ENCODE measurements around the gene SCTR. TPM values are rescaled to one million over a fixed set of nuclear protein-coding genes. Genes with fewer than 3 reads are reported as not detected.

The SCTR gene
- total RNA-seq, 1 donor from 2014 or later, result not detected

- DNase-seq (ENCODE audit: low spot score), result no peak
Observed at GRCh38 chr2:119523383-119523951, 816 bp downstream of the SCTR start.

GRCh38 chr2:119522671-119523070 lies 1.6 kb downstream of the SCTR start:
- DNase-seq (ENCODE audit: low spot score), result no peak

- no peak for DNase-seq (ENCODE audit: low spot score)
Observed at GRCh38 chr2:119521433-119522050, 2.7 kb downstream of the SCTR start.

- no peak for DNase-seq (ENCODE audit: low spot score)
Observed at GRCh38 chr2:119520696-119521432, 3.4 kb downstream of the SCTR start.

GRCh38 chr2:119519057-119519408 lies 5.2 kb downstream of the SCTR start:
- DNase-seq (ENCODE audit: low spot score), result no peak

GRCh38 chr2:119518401-119519056 lies 5.8 kb downstream of the SCTR start:
- no peak for DNase-seq (ENCODE audit: low spot score)

- DNase-seq (ENCODE audit: low spot score), result no peak
Observed at GRCh38 chr2:119517433-119517832, 6.8 kb downstream of the SCTR start.

GRCh38 chr2:119516121-119516520 lies 8.2 kb downstream of the SCTR start:
- DNase-seq (ENCODE audit: low spot score), result no peak

- no peak for DNase-seq (ENCODE audit: low spot score)
Observed at GRCh38 chr2:119513832-119514231, 10.5 kb downstream of the SCTR start.

GRCh38 chr2:119512946-119513345 lies 11.3 kb downstream of the SCTR start:
- DNase-seq (ENCODE audit: low spot score), result no peak

GRCh38 chr2:119511989-119512388 lies 12.3 kb downstream of the SCTR start:
- DNase-seq (ENCODE audit: low spot score), result no peak

- DNase-seq (ENCODE audit: low spot score), result no peak
Observed at GRCh38 chr2:119508756-119509155, 15.5 kb downstream of the SCTR start.

GRCh38 chr2:119496682-119497081 lies 27.6 kb downstream of the SCTR start:
- DNase-seq (ENCODE audit: low spot score), result no peak

- DNase-seq (ENCODE audit: low spot score), result no peak
Observed at GRCh38 chr2:119495948-119496347, 28.3 kb downstream of the SCTR start.

GRCh38 chr2:119494163-119494790 lies 30.0 kb downstream of the SCTR start:
- no peak for DNase-seq (ENCODE audit: low spot score)

GRCh38 chr2:119491776-119492525 lies 32.3 kb downstream of the SCTR start:
- no peak for DNase-seq (ENCODE audit: low spot score)

GRCh38 chr2:119490653-119491195 lies 33.6 kb downstream of the SCTR start:
- no peak for DNase-seq (ENCODE audit: low spot score)

GRCh38 chr2:119490106-119490505 lies 34.2 kb downstream of the SCTR start:
- no peak for DNase-seq (ENCODE audit: low spot score)

- no peak for DNase-seq (ENCODE audit: low spot score)
Observed at GRCh38 chr2:119489232-119489952, 34.9 kb downstream of the SCTR start.

Data from mesenteric fat pad (tissue), 1 donor.